COLO668 (cell line): ENCODE results near the gene IQGAP2.

Experiments used
- DNase-seq: peaks from one replicate; lab custom pipeline; 2025; ENCODE audit not compliant: unreplicated experiment; lab: John Stamatoyannopoulos, UW

The IQGAP2 gene

DNA sequence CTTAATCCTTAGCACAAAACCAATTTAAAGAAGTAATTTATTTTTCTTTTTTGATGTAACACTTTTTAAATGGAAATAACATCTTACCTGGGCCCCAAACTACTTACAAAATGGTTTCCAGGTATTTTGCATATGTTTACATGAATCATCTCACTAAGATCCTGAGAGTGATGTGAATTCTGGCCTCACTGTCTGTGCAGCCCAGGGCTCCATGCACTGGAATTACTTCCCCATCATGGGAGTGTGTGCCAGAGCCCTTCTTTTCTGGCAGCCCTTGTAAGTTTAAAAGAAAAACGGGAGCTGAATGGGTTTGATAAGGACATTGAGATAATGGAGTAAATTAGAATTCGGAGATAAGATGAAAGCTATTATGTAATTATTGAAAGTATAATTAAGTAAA, 300.6 kb downstream of the IQGAP2 start:
- DNase-seq, result no peak

- DNase-seq, result no peak
Observed at GRCh38 chr5:76704131-76704663, 301.1 kb downstream of the IQGAP2 start.

DNA sequence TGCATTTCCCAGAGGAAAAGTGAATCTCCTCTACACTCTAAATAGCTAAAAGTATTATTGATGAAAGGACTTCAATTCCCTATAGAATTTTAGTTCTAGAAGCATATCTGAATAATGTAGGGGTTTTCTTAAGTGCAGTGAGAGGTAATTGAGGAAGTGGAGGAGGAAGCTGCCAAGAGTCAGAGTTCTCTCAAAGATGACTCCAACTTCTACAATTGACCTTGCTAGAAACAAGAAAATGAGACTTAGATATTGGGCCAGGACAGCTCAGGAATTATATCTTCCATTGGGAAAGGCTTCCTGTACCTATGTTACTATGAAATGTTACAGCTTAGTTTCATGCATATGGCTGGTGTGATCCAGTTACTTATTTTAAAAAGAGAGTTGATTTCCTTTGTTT, 302.5 kb downstream of the IQGAP2 start:
- no peak for DNase-seq

- no peak for DNase-seq
Observed at GRCh38 chr5:76709762-76710161, 306.7 kb downstream of the IQGAP2 start.

DNA sequence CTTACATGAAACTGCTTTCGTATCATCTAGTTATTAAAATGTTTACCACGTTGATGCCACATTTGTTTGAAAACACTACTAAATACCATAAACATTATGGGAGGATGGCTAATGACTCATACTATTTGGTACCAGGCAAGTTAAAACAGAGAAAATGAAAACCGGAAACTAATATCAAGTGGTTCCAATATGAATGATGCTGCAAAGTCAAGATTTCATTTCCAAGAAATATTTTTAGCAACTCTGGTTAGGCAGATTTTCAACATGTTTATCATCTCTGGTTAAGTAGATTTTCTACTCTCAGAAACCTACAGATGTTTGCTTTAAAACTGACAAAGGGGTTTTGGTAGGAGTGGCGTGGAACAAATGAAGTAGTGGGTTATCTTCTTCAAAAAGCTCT, 307.9 kb downstream of the IQGAP2 start:
- DNase-seq, result no peak

DNA sequence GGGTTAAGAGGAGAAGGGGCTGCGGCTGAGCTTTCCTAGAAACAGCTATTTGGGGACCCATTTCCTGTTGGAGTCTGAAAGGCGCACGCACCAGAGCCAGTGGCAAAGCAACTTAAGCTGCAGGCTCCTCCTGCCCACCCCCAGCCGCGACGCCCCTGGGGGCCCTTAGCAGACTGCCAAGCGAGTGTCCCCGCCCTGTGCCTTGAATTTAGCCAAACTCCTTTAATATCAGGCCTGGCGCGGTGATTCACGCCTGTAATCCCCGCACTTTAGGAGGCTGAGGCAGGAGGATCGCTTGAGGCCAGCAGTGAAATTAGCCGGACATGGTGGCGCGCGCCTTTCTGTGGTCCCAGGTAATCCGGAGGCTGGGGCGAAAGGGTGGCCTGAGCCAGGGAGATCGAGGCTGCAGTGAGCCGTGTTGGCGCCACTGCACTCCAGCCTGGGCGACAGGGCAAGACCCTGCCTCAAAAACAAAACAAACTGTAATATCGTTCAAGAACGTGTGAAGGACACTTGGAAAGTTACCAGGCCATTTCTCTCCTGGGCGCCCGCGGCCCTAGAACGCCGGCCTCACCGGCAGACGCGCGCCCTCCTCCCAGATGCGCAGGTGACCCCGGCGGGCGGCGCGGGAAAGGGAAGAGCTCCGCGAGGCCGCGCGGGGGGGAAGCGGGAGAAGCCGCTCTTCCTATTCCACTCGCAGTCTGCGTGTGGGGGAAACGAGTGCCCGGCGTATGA, 311.8 kb downstream of the IQGAP2 start:
- peak; percentile 18 for DNase-seq

DNA sequence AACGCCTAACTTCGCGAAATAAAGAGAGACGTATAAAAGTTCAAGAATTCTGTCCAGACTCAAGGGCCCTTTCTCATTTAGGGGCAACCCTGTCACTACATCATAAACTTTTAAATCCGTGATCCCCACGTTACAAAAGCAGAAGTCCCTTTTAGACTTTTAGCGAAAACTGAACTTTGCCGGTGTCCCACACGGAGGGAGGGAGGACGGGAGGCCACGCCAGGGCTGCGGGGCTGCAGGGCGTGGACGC, 312.3 kb downstream of the IQGAP2 start:
- no peak for DNase-seq

DNA sequence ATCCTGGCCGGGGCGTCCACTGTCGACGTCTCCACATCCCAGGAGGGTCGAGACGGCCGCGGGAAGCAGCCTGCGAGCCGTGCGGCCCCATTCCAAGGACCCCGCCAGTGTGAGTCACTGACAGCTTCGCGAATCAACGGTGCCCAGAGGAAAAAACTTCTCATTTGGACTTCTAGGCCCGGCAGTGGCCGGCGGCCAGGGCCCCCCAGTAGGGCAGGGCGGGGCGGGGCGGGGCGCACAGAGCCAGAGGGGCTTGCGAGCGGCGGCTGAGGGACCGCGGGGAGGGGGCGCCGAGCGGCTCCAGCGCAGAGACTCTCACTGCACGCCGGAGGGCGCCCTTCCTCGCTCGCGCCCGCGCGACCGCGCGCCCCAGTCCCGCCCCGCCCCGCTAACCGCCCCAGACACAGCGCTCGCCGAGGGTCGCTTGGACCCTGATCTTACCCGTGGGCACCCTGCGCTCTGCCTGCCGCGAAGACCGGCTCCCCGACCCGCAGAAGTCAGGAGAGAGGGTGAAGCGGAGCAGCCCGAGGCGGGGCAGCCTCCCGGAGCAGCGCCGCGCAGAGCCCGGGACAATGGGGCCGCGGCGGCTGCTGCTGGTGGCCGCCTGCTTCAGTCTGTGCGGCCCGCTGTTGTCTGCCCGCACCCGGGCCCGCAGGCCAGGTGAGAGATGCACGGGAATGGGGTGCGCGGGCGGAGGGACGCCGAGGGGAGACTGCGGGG, 312.8 kb downstream of the IQGAP2 start, which contains the start of gene F2R:
Gene F2R, plus strand, starts transcription at position 391 of the 720 bp plus-strand sequence. Its CDS starts 182 bp downstream, at position 573.
- peak; percentile 11 for DNase-seq

- no peak for DNase-seq
Observed at GRCh38 chr5:76716456-76717157, 313.5 kb downstream of the IQGAP2 start.

GRCh38 chr5:76717222-76718083, 314.4 kb downstream of the IQGAP2 start:
- no peak for DNase-seq

GRCh38 chr5:76718381-76718832, 315.3 kb downstream of the IQGAP2 start:
- DNase-seq, result no peak

- no peak for DNase-seq
Observed at GRCh38 chr5:76718880-76719279, 315.8 kb downstream of the IQGAP2 start.

DNA sequence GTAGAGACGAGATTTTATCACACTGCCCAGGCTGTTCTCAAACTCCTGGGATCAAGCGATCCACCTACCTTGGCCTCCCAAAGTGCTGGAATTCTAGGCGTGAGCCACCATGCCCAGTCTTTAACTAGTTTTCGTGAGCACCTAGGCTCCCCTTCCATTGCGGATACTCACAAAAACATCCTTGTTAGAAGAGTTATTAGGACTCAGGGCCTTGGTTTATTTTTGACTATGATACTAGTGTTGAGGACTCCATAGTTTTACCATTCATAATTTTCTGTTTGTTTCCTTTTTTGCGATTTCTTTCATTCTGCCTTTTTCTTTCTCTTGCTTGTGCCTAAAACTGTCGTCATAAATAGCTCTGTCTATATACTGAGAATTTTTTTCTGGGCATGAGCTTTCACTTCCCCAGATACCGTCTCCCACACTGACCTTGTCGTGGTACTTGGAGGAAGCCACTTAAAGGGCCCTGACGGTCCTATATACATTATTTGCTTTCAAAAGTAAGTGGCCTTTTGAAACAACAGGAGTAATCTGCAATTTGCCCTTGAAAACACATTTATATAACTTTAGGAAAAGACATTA, 318.0 kb downstream of the IQGAP2 start:
- no peak for DNase-seq

DNA sequence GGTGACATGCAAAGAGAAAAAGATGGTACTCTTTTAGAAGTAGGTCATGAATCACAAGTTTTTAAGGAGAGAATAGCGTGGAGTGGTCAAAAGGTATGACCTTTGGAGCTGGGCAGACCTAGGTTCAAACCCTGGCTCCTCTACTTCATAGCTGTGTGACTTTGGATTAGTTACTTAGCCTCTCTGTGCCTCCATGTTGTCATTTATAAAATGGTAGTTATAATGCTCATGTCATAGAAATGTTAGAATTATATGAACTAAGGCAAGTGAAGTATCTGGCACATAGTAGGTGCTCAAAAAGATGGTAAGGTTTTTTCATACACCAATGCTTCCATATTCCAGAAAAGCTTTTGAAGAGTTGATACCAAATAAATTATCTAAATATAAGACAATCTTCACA, 320.2 kb downstream of the IQGAP2 start:
- DNase-seq, result no peak

- DNase-seq, result no peak
Observed at GRCh38 chr5:76723906-76724305, 320.8 kb downstream of the IQGAP2 start.

DNA sequence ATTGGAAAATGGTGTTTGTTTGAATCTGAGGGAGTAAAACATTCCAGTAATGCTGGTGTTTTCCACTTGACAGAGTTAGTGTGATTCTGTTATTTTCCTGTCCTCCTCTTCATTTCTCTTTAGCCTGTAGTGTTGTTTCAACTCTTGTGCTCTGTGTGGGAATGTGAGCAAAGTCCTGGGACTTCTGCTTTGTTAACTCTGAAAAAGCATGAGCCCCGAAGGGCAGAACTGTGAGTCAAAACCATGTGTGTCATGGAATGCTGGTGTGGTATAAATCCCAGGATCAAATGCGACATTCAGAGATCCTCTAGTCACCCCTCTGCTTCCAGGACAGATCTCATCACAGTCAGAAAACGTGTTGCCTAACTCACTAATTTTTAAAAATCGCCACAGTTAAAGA, 321.8 kb downstream of the IQGAP2 start:
- DNase-seq, result no peak

DNA sequence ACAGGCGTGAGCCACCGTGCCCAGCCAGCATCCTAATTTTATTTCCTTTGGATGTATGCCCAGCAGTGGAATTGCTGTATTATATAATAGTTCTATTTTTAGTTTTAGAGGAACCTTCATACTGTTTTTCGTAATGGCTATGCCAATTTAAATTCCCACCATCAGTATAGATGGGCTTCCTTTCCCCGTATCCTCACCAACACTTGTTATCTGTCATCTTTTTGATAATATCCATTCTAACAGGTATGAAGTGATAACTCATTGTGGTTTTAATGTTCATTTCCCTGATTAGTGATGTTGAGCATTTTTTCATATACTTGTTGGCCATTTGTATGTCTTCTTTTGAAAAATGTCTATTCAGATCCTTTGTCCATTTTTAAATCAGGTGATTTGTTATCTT, 325.9 kb downstream of the IQGAP2 start:
- no peak for DNase-seq

- no peak for DNase-seq
Observed at GRCh38 chr5:76729373-76730290, 326.5 kb downstream of the IQGAP2 start.

- no peak for DNase-seq
Observed at GRCh38 chr5:76732405-76733048, 329.4 kb downstream of the IQGAP2 start.
